DMS79 treated with DMSO at 0.1 percent for 48 hours (cell line): ENCODE data around the gene CUX1.

Experiments used
- DNase-seq: peaks from one replicate; lab custom pipeline; 2025; lab: John Stamatoyannopoulos, UW

The CUX1 gene

DNA sequence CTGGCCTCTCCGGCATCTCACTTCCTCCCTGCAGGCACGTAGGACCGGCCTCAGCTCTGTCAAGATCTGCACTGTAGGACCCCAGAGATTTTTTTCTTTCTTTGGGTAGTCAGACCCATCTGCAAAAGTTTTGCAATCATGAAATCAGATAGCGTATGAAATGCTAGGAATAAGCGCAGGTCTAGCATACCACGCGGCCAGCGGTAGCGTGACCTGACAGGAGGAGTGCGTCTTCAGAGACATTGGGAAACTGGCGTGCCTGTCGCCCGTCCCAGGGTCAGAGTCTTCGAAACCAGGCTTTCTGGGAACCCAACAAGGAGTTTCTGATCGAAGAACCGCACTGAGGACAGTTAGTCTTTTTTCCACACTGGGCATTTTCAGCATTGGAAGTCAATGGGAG, 368.4 kb downstream of the CUX1 start:
- DNase-seq: no peak

DNA sequence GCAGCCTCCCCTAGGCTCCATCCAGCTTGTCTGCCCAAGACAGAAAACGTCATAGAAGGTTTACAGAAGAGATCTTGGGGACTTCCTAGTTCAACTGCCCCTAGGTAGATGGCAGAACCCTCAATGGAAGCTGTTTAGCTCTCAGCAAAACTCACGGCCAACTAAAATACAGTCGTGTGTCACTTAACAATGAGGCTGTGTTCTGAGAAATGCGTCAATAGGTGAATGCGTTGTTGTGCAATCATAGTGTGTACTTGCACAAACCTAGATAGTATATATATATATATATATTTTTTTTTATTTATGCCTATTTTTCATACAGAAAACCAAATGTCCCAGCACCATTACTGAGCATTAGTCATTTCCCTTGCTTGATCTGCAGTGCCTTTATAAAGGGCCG, 368.9 kb downstream of the CUX1 start:
- DNase-seq: no peak

DNA sequence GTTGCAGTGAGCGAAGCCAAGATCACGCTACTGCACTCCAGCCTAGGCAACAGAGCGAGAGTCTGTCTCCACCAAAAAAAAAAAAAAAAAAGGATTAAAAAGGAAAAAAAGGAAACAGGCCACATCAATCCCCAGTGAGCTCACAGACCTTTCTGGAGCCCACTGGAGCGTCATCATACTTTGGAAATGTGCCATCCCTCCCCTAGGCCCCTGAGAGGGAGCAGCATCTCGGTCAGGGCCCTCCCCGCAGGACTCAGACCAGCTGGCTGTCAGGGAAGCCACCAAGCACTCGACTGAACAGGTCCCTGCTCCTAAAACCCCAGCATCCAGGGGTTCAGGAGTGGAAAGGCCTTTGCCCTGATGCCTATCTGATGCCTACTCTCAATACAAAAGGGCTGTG, 371.3 kb downstream of the CUX1 start:
- no peak for DNase-seq

DNA sequence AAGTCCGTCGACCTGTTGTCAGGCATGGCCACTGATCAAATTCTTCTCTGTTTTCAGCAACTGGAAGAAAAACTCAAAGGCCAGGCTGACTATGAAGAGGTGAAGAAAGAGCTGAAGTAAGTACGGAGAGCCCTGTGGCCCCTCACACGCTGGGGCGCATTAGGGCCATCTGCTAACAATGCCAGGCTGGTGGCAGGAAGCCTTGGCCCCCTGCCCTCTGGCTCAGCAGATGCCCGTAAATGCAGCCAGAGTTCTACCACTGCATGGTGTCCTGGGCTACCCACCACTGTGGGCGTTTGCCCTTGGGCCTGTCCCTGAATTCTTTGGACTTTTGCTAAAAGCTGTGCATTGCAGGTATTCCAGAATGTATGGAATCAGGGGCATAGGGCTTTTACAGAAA, 372.3 kb downstream of the CUX1 start:
- DNase-seq: no peak

DNA sequence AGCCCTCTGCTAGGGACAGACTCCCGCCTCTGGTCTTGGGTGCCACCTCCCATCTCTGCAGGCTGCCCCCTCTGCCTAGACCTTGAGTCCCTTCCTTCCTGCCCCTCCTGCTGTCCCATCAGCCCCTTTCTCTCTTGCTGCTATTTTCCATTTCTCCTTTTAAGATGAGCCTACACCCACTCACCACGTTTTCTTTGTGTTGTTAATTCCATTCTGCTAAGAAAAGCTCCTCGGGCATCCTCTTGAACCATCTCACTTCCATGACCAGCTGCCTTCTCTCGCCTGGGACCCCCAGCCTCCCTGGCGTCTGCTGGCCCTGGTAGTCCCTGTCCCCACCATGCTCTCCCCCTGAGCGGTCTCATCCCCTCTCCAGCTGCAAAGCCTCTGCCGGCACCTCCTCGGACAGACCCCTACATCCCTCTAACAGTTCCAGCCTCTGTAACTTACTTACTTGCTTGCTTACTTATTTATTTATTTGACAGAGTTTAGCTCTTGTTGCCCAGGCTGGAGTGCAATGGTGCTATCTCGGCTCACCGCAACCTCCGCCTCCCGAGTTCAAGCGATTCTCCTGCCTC, 373.4 kb downstream of the CUX1 start:
- DNase-seq: no peak

DNA sequence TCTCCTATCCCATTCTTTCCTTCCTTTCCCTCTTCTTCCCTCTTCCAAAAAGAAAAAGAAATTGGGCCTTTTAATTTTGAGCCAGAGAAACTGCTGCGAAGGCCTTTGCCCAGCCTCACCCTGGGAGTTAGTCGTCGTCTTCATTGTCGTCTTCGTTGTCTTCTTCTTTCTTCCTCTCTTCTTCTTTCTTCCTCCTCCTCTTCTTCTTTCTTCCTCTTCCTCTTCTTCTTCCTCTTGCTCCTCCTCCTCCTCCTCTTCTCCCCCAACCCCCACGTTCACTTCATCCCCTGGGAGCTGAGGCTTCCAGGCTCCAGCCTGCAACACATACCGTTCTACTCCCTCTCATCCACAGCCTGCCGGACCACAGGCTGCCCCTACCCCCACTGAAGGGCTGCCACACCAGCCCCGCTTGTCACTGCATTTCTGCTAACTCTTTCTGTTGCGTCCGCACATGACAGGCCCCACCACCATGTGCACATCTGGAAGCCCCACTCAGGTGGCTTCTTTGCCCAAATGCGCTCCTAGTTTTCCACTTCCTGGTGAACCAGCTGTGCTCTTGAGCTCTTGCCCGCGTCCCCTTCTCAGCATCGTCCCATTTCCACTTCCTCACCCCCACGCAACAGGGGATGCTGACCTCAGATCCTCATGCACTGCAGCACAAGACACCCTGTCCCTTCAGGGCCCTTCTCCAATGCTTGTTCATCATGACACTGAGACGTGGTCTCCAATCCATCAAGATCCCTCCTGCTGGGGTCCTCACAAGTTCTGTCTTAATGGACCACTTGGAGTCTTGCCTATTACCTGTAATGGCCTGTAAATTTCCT, 374.3 kb downstream of the CUX1 start:
- DNase-seq: no peak

DNA sequence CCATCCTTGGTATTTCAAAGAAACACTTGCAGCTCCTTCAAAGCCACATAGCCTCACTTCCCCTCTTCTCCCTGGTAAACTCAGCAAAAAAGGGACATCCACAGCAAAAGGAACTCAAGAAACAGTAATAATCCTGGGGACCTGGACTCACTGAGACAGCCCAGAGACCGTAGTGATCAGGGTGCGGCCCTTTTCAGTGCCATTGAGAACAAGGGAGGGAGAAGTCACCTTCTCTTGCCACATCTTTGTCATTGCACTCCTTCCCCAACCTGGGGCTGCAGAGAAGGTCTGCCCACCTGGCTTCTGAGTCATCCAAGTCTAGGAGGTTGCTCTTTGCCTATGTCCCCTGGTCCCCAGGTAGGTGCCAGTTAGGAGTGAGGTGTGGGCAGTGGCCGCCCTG, 375.4 kb downstream of the CUX1 start:
- no peak for DNase-seq

DNA sequence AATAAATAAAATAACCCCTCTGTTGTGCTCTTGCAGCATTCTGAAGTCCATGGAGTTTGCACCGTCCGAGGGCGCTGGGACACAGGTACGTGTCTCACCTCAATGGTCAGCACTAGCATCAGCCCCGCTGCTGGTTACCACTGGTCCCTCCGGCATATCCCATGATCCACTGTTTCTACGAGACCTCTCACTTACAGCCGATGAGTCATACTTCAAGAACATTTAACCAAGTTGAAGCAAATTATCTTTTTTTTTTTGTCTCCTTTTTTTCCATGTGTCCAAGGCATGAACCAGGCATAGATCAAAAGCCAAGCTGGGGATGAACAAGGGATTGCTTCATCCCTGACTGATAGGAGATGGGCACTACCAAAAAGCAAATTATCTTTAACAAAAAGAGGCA, 376.4 kb downstream of the CUX1 start:
- no peak for DNase-seq

DNA sequence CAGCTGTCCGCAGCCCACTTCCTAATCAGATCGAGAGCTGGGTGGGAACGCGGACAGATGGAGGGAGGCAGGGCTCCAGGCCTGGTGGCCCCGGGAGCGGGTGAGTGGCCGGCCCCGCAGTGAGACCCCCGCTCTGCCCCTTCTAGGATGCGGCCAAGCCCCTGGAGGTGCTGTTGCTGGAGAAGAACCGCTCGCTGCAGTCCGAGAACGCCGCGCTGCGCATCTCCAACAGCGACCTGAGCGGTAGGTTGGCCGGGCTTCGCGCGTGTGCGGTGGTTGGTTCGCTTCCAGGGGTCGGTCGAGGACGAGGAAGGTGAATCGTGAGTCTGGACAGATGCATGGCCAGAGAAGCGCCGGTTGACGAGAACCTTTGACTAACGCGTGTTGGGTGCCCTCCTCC, 377.9 kb downstream of the CUX1 start:
- DNase-seq: no peak

DNA sequence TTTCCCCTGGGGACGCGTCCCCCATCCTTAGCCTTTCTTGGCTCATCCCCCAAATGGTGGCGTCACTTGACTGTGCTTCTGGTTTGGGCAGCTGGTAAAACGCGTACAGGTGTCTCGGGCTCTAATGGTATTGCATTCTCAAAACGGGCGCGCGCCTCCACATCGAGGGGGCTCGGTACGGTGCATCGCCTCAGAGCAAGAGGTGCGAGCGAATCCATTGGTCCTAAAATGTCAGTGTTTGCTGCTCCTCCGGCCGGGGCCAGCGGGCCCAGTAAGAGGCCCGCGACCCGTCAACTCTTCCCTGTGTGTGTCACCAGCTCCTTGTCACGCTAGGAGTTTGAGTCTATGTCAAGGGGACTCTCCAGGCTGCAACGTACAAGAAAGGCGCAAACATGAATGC, 378.6 kb downstream of the CUX1 start:
- DNase-seq: no peak

DNA sequence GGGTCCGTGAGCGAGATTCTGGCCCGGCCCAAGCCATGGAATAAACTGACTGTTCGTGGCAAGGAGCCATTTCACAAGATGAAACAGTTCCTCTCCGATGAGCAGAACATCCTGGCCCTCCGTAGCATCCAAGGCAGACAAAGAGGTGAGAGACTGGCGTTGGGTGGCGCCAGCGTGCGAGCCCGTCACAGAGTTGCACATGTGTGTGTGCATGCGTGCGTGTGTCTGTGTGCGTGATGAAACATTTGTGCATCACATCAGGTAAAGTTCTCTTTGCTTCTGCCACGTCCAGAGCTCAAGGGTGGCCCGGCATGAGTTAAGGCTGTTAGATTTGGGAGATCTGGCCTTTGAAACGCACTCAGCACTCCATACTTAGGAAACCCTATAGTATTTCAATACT, 379.7 kb downstream of the CUX1 start:
- DNase-seq: no peak

DNA sequence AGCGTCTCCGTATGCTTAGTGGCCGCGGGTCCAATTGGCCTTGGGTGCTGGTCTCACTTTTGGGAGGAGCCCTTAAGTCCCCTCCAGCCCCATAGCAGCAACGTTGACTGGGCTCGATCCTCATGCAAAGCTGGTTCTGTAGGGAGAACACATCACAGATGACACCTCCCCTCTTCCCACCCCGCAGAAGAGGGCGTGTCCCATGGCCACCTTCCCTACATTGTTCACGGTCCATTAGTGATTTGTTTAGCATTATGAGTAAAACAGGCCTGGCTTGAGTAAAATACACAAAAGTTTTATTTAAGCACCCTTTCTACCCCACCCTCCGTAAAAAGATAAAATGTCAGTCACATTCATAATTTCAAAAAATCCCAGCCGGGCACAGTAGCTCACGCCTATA, 380.2 kb downstream of the CUX1 start:
- DNase-seq: no peak

DNA sequence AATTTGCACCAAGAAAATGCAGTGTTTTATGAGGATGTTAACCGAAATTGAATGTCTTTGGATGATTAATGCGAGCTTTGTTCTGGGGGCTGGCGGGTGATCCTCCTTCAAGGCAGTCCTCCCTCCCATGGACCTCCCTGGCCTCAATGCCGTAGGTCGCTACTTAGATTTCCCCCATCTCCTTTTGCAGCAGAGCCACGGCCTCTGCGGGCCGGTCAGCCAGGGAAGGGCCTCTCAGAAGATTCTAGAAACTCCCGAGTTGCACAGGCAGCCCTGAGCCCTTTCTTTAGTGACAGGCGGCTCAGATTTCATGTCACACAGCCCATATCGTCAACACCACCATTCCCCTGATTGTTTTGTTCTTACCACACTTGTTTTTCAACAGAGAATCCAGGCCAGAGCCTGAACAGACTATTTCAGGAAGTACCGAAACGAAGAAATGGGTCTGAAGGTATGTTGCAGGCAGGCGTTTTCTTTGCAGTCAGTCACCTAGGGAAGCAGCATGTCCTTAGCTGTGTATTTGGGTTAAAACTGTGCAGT, 381.1 kb downstream of the CUX1 start:
- DNase-seq: no peak

DNA sequence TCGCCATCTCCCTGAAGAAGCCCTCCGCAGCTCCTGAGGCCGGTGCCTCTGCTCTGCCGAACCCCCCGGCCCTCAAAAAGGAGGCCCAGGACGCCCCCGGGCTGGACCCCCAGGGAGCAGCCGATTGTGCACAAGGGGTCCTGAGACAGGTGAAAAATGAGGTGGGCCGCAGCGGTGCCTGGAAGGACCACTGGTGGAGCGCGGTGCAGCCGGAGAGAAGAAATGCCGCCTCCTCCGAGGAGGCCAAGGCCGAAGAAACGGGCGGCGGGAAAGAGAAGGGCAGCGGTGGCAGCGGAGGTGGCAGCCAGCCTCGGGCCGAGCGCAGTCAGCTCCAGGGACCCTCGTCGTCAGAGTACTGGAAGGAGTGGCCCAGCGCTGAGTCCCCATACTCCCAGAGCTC, 384.1 kb downstream of the CUX1 start:
- no peak for DNase-seq

DNA sequence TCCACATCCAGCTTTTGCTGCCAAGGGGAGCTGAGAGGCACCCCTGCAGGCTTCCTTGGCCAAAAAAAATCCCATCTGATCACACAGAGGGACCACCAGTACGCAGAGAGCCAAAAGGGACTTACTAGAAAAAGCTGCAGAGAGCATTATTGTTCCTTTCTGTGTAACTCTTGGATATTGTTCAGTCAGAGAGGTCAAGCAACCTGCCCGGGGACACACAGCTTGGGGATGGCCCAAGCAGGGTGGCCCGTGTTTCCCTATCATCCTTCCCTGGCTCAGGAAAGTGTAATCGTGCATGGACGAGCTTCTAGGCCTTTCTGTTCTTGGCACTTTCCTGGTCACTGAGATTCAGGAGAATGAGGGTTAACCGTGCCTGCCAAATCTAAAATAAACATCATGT, 385.1 kb downstream of the CUX1 start:
- no peak for DNase-seq

DNA sequence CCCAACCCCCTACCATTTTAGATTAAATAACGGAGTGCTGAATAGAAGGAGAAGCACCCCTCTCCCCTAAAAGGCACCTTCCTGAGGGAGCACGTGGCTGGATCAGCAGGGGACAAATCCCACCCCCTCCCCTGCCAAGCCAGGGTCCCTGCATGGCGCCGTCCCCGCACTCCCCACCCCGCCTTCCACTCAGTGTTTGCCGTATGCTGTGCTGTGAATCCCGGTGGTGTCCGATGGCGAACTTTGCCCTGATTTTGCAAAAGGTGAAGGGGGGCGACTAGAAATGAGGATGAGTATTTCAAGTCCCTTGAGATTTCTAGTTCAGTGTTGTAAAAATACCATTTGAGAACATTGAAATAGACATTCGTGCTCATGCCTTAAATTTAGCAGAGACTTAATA, 385.8 kb downstream of the CUX1 start:
- no peak for DNase-seq

DNA sequence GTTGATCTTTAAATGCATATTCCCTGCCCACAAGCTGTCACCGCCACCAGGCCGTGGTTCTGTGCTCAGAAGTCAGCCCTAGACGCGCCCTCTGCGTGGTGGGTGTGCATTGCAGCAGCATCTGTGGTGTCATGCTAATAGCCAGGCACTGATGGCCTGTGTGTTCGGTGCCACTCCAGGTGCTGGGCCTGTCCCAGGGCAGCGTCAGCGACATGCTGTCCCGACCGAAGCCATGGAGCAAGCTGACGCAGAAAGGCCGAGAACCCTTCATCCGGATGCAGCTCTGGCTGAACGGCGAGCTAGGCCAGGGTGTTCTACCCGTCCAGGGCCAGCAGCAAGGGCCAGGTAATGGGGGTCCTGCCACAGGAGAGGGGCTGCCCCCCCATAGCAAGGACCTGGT, 386.8 kb downstream of the CUX1 start:
- no peak for DNase-seq

DNA sequence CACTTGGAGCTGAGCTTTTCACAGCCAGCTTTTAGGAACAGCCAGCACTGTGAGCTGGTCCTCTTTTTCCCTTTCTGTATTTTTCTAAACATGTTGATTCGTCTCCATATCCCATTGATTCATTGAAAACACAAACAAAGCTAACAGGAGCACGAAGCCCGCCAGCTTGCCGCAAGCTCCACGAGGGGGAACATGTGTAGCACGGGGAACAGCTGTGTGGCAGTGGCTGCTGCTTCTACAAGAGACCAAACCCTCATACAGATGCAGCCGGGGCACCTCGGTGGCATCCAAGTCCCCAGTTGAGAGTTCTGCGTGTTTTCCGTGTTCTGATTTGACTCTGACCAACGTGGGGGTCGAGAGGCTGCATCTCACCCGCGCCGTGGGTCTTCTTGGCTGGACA, 388.5 kb downstream of the CUX1 start:
- DNase-seq: no peak

DNA sequence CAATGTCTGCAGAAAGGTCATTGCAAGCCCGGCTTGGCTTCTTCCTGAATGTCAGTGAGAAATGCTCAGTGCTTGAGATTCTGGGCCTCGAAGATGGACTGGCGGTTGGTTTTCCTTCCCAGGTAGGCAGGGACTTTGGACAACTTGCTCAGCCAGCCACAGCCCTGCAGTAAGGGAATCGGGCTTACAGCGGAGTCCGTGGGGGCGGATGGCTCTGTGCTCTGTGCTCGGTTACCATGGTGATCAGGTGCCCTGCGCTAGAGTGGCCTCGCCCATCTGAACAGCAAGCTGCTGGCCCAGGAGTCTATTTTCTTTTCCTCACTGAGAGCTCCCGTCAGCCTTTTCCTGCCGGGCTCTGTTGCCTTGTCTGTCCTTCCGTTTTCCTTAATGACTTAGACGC, 391.4 kb downstream of the CUX1 start:
- DNase-seq: peak; percentile 34

DNA sequence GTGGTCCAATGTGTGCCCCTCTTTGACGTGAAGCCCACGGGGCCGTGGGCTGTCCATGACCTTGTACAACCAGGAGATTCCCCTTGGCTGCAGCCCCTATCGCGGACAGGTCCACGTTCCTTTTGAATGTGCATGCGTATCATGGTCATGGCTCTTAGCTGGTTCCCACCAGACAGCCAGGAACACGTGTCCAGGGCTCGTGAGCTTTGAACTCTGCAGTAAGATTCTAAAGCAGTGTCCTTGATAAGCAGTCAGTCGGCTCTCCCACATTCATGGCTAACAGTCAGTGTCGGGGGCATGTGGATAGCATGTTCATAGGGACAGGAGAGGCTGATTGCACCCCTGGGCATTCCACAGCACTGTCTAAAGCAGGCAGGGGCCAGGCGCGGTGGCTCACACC, 393.4 kb downstream of the CUX1 start:
- DNase-seq: no peak

DNA sequence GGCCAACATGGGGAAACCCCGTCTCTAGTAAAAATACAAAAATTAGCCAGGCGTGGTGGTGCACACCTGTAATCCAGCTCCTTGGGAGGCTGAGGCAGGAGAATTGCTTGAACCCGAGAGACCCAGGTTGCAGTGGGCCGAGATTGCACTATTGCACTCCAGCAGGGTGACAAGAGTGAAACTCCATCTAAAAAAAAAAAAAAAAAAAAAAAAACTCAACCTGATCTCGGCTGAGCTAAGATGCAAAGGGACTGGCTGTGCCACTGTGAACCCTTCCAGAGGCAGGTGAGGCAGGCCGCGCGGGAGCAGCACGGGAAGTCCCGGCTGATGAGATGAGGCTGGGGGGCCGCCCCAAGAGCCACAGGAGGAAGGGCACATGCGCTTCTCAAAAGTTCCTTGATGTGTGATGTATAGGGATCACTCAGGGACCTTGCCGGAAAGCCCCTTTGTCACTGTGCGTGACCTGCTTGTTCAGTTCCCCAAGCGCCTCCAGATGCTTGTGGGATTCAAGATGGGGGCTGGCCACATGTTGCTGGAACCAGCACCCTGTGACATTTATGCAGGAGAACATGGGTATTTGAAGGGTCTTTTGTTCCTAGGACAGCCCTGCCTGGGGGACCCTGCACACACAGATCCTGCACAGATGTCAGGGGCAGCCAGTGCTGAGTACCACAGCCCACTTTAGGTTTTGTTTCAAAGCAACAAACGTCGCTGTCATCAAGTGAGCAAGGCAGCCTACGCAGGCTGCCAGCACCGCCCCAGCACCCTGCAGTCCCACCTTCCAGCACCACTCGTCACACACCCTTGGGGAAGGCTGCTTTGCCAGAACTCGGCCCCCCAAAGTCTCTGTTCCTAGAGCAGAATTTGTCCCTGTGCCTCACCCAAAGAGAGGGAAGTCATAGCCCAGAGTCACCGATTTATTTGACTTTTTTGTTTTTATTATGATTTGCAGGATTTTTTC, 394.4 kb downstream of the CUX1 start:
- DNase-seq: no peak

DNA sequence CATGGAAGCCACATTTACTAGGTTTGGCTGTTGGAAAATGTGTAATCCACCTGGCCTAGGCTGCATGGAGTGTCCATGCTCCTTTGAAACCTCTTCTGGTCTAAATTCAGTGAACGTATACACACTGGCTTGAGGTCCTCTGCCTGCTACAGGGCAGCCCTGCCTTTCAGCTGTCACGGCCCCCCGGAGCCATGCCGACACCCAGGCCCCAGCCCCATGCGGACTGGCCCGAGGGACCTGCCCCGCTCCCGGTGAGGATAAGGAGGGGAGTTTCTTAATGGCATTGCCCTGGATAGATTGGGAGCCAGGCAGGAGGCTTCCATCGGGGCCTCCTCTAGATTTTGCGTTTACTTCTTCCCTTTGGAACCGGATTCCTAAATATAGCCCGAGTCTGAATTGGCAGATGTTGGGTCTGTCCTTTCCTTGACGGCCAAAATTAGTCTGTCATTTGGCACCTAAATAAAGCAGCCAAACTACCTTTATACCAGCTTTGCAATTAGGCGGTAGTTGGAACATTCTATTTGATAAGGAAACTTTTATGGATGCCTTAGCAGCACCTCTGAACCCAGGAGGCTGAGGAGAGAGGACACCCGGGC, 397.1 kb downstream of the CUX1 start:
- DNase-seq: no peak
